Measurements from ENCODE around the gene PCDH7. TPM values are rescaled to one million over a fixed set of nuclear protein-coding genes. Genes with fewer than 3 reads are reported as not detected.

PCDH7 gene
- total RNA-seq, 2 experiments from 2014 or later, result not detected

DNA sequence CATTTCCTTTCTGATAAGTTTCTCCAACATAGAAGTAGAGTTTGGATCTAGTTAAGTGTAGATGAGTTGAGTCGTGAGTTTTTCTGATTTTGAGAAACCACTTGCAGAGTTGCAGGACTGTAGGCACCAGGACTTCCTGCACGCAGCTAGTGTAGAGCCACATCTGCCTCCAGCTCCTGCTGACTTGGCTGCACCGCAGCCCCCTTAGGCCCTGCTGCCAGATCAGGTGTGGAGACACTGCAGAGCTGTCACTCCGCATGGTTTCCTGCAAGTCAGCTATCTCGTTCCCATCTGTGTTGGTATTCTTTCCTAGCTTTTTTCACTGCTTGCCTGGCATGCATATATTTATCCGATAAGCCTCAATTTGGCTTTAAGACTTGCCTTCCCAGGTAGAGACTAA is 48.9 kb downstream of the PCDH7 start:
- BruUV-seq (replicated peaks), result no TSS peak
- Histone ChIP-seq H2AFZ (ENCODE audit: low read length) (no peak overlapping the region), H3K4me2 (ENCODE audit: low read length) (no peak overlapping the region), H3K4me1 (ENCODE audit: insufficient read depth, low read length, poor library complexity, severe bottlenecking) (no peaks in the 10 kb centered on the region), H3K36me3 (ENCODE audit: insufficient read depth, low read length) (no peaks in the 10 kb centered on the region), H3K4me3 (ENCODE audit: low read depth, low read length, poor library complexity, severe bottlenecking) (no peak overlapping the region), H3K79me2 (ENCODE audit: insufficient read depth, low read depth, low read length) (no peaks in the 10 kb centered on the region), H3K9me2 (ENCODE audit: insufficient read depth, low read length) (no peaks in the 10 kb centered on the region), H4K20me1 (ENCODE audit: insufficient read depth, low read length) (no peaks in the 10 kb centered on the region), H3K27ac (ENCODE audit: low read depth, low read length, poor library complexity, severe bottlenecking) (no peak overlapping the region), H3K9me3 (ENCODE audit: low read length) (no peaks in the 10 kb centered on the region)
- ChIA-PET CTCF (ENCODE audit: unreplicated experiment) (no interaction called here), POLR2A (no interaction called here)
- intact Hi-C loops (cut with micrococcal nuclease; ENCODE audit: unreplicated experiment), result no loop called here
- TF ChIP-seq CTCF (conservative IDR thresholded peaks at IDR 0.05; ENCODE audit: low read length) (no peak), EZH2phosphoT487 (IDR thresholded peaks at IDR 0.05; ENCODE audit: borderline replicate concordance, low read depth, low read length) (no peak)
- DNase-seq (ENCODE audit: low spot score), result no peak

DNA sequence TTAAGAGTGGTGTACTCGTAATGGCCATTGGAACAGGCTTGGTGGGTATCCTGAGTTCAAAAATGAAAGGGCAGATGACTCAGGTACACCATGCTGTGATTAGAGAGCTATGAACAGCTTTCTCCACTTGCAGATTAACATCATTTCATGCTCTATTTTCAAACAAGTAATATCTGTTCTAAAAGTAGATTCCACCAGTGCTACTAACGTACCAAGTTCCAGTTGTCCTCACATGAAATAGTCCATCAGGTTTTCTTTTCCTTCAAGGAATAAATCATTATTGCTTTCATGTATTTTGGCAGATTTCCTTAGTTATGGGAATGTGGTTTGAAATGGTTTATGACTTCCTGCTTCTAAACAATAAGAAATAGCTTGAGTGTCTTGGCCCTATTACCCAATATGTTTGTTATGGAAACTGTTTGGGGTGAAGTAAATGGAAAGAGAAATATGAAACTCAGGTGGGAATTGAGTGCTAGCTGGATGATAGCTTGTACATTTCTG is 49.9 kb downstream of the PCDH7 start:
- TF ChIP-seq EZH2phosphoT487 (IDR thresholded peaks at IDR 0.05; ENCODE audit: borderline replicate concordance, low read depth, low read length) (no peak), CTCF (conservative IDR thresholded peaks at IDR 0.05; ENCODE audit: low read length) (no peak)
- Histone ChIP-seq H3K27ac (ENCODE audit: low read depth, low read length, poor library complexity, severe bottlenecking) (no peak overlapping the region), H3K4me1 (ENCODE audit: insufficient read depth, low read length, poor library complexity, severe bottlenecking) (no peaks in the 10 kb centered on the region), H3K36me3 (ENCODE audit: insufficient read depth, low read length) (no peaks in the 10 kb centered on the region), H2AFZ (ENCODE audit: low read length) (no peak overlapping the region), H3K79me2 (ENCODE audit: insufficient read depth, low read depth, low read length) (no peaks in the 10 kb centered on the region), H3K4me3 (ENCODE audit: low read depth, low read length, poor library complexity, severe bottlenecking) (no peak overlapping the region), H4K20me1 (ENCODE audit: insufficient read depth, low read length) (no peaks in the 10 kb centered on the region), H3K9me3 (ENCODE audit: low read length) (no peaks in the 10 kb centered on the region), H3K4me2 (ENCODE audit: low read length) (no peak overlapping the region), H3K9me2 (ENCODE audit: insufficient read depth, low read length) (no peaks in the 10 kb centered on the region)
- no peak for DNase-seq (ENCODE audit: low spot score)
- no TSS peak for BruUV-seq (replicated peaks)
- intact Hi-C loops (cut with micrococcal nuclease; ENCODE audit: unreplicated experiment), result no loop called here
- POLR2A ChIA-PET, result no interaction called here
- CTCF ChIA-PET (ENCODE audit: unreplicated experiment), result no interaction called here

DNA sequence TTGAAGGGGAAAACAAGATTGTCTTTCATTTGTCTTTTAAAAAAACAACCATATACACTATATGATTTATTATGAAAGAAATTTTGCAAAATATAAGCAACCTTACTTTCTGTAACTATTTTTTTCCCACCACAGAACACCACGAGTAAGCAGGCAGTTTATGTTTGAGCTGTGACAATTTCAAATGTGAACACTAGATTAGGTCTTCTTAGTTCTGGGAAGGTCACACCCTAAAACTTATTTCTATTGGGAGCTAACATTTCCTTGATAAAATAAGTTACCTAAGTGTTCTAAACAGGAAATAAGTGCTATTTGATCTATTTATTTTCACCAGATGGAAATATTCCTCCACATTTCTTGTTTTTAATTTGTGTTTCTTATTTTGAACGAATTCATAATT is 50.6 kb downstream of the PCDH7 start:
- Histone ChIP-seq H3K27ac (ENCODE audit: low read depth, low read length, poor library complexity, severe bottlenecking) (no peak overlapping the region), H3K4me3 (ENCODE audit: low read depth, low read length, poor library complexity, severe bottlenecking) (no peak overlapping the region), H3K36me3 (ENCODE audit: insufficient read depth, low read length) (no peaks in the 10 kb centered on the region), H4K20me1 (ENCODE audit: insufficient read depth, low read length) (no peaks in the 10 kb centered on the region), H3K79me2 (ENCODE audit: insufficient read depth, low read depth, low read length) (no peaks in the 10 kb centered on the region), H3K4me2 (ENCODE audit: low read length) (no peak overlapping the region), H2AFZ (ENCODE audit: low read length) (no peak overlapping the region), H3K9me3 (ENCODE audit: low read length) (no peaks in the 10 kb centered on the region), H3K4me1 (ENCODE audit: insufficient read depth, low read length, poor library complexity, severe bottlenecking) (no peaks in the 10 kb centered on the region), H3K9me2 (ENCODE audit: insufficient read depth, low read length) (no peaks in the 10 kb centered on the region)
- no peak for DNase-seq (ENCODE audit: low spot score)
- ChIA-PET CTCF (ENCODE audit: unreplicated experiment) (no interaction called here), POLR2A (no interaction called here)
- intact Hi-C loops (cut with micrococcal nuclease; ENCODE audit: unreplicated experiment), result no loop called here
- TF ChIP-seq EZH2phosphoT487 (IDR thresholded peaks at IDR 0.05; ENCODE audit: borderline replicate concordance, low read depth, low read length) (no peak), CTCF (conservative IDR thresholded peaks at IDR 0.05; ENCODE audit: low read length) (no peak)
- no TSS peak for BruUV-seq (replicated peaks)

Data from OCI-LY7 (cell line).